HG03097 (cell line): Measurements from ENCODE around the gene TFDP2.
"Not testable (repeated sequence)": the region's sequence is repeated elsewhere in the genome, so short reads cannot be mapped to it uniquely, and the experiment has no call there.

Source experiments
- ATAC-seq: cut with Tn5 transposase; IDR thresholded peaks from one replicate; pipeline ENCODE4 v1.9.1; 2021; ENCODE audit not compliant: unreplicated experiment, low FRiP score

TFDP2 gene

GRCh38 chr3:141974777-141975176, 174.6 kb downstream of the TFDP2 start:
- not testable (repeated sequence) for ATAC-seq

GRCh38 chr3:141972399-141972798, 176.9 kb downstream of the TFDP2 start:
- no peak for ATAC-seq

- ATAC-seq = no peak
Observed at GRCh38 chr3:141971571-141971970, 177.8 kb downstream of the TFDP2 start.

- ATAC-seq = no peak
Observed at GRCh38 chr3:141969711-141970110, 179.6 kb downstream of the TFDP2 start.

- ATAC-seq = no peak
Observed at GRCh38 chr3:141965471-141965870, 183.9 kb downstream of the TFDP2 start.

GRCh38 chr3:141963301-141963700, 186.0 kb downstream of the TFDP2 start:
- ATAC-seq = no peak

- no peak for ATAC-seq
Observed at GRCh38 chr3:141960731-141961130, 188.6 kb downstream of the TFDP2 start.

GRCh38 chr3:141959589-141960554, 189.5 kb downstream of the TFDP2 start:
- no peak for ATAC-seq

GRCh38 chr3:141955175-141955574, 194.2 kb downstream of the TFDP2 start:
- ATAC-seq = no peak

- no peak for ATAC-seq
Observed at GRCh38 chr3:141952611-141953010, 196.7 kb downstream of the TFDP2 start.

- ATAC-seq = no peak
Observed at GRCh38 chr3:141950572-141951493, 198.5 kb downstream of the TFDP2 start.

- no peak for ATAC-seq
Observed at GRCh38 chr3:141949972-141950371, 199.4 kb downstream of the TFDP2 start.

GRCh38 chr3:141949399-141949798, 199.9 kb downstream of the TFDP2 start:
- ATAC-seq = no peak

GRCh38 chr3:141945726-141946485, 203.4 kb downstream of the TFDP2 start:
- no peak for ATAC-seq

GRCh38 chr3:141942006-141942405, 207.3 kb downstream of the TFDP2 start:
- ATAC-seq = no peak

GRCh38 chr3:141941093-141941492, 208.3 kb downstream of the TFDP2 start:
- ATAC-seq = no peak

GRCh38 chr3:141940194-141940776, 209.1 kb downstream of the TFDP2 start:
- ATAC-seq = no peak

- no peak for ATAC-seq
Observed at GRCh38 chr3:141939759-141940158, 209.6 kb downstream of the TFDP2 start.

- no peak for ATAC-seq
Observed at GRCh38 chr3:141938011-141938500, 211.3 kb downstream of the TFDP2 start.

- ATAC-seq = no peak
Observed at GRCh38 chr3:141934354-141934753, 215.0 kb downstream of the TFDP2 start.
